22Rv1 (cell line): ENCODE results near the gene MEOX2.

Source experiments
- ZFX ChIP-seq: fragments of 450-650 bp; IDR thresholded peaks from 2 replicates; pipeline ENCODE4 v1.6.1; 2017; ENCODE audit warnings: antibody characterized with exemption, borderline replicate concordance
- TF ChIP-seq, protein P1 (sequence below): fragments of 450-650 bp; IDR thresholded peaks from 2 replicates; pipeline ENCODE4 v1.5.1; 2017; ENCODE audit warnings: mild to moderate bottlenecking

GRCh38 chr7:15674586-15674985, 11.9 kb downstream of the MEOX2 start:
- TF ChIP-seq, protein P1, sequence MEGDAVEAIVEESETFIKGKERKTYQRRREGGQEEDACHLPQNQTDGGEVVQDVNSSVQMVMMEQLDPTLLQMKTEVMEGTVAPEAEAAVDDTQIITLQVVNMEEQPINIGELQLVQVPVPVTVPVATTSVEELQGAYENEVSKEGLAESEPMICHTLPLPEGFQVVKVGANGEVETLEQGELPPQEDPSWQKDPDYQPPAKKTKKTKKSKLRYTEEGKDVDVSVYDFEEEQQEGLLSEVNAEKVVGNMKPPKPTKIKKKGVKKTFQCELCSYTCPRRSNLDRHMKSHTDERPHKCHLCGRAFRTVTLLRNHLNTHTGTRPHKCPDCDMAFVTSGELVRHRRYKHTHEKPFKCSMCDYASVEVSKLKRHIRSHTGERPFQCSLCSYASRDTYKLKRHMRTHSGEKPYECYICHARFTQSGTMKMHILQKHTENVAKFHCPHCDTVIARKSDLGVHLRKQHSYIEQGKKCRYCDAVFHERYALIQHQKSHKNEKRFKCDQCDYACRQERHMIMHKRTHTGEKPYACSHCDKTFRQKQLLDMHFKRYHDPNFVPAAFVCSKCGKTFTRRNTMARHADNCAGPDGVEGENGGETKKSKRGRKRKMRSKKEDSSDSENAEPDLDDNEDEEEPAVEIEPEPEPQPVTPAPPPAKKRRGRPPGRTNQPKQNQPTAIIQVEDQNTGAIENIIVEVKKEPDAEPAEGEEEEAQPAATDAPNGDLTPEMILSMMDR: no peak
- no peak for TF ChIP-seq ZFX
